BLaER1 treated with 17β-estradiol and CSF1 and Interleukin-3, amounts not matched to agents 10 nM and 100 nM (cell line): ENCODE measurements around the gene DONSON.

Experiments used
- H3K27ac ChIP-seq, 11 experiments: shearing (Covaris generic); formaldehyde crosslinking; 2 replicates each; pipeline ENCODE4 v1.8.1; 2022
- H3K27me3 ChIP-seq, 11 experiments: shearing (Covaris generic); formaldehyde crosslinking; 2 replicates each; pipeline ENCODE4 v1.8.1; 2022
- H3K36me3 ChIP-seq, 11 experiments: shearing (Covaris generic); formaldehyde crosslinking; 2 replicates each; pipeline ENCODE4 v1.8.1; 2022
- H3K4me1 ChIP-seq, 10 experiments: shearing (Covaris generic); formaldehyde crosslinking; 2 replicates each; pipeline ENCODE4 v1.8.1; 2022
- H3K4me2 ChIP-seq, 11 experiments: shearing (Covaris generic); formaldehyde crosslinking; 2 replicates each; pipeline ENCODE4 v1.8.1; 2022
- H3K4me3 ChIP-seq, 10 experiments: shearing (Covaris generic); formaldehyde crosslinking; 2 replicates each; pipeline ENCODE4 v1.8.1; 2022
- H3K9ac ChIP-seq, 11 experiments: shearing (Covaris generic); formaldehyde crosslinking; 2 replicates each; pipeline ENCODE4 v1.8.1; 2022
- H3K9me3 ChIP-seq, 11 experiments: shearing (Covaris generic); formaldehyde crosslinking; replicated peaks in 1 of 11; 2 replicates each; pipeline ENCODE4 v1.8.1; 2022
- H4K20me1 ChIP-seq, 11 experiments: shearing (Covaris generic); formaldehyde crosslinking; 2 replicates each; pipeline ENCODE4 v1.8.1; 2022
- Cebpa-rat ChIP-seq, 11 experiments: shearing (Covaris generic); IDR thresholded peaks; 2 replicates each; pipeline ENCODE4 v1.8.1; 2022

The DONSON gene

GRCh38 chr21:33568448-33568847, 20.0 kb downstream of the DONSON start:
- Histone ChIP-seq H3K9me3 (no peaks in the 10 kb centered on the region), H3K4me3 (no peak overlapping the region), H3K27me3 (no peaks in the 10 kb centered on the region), H3K4me1 (no peaks in the 10 kb centered on the region), H3K9ac (no peak overlapping the region), H3K36me3 (peaks cover 77 to 100% (median 90%) of the 10 kb centered on the region in 11 experiments), H4K20me1 (peaks cover 55 to 100% (median 84%) of the 10 kb centered on the region in 11 experiments; a peak in 21 of 22 replicates), H3K4me2 (no peak overlapping the region), H3K27ac (no peak overlapping the region)
- TF ChIP-seq Cebpa-rat (IDR thresholded peaks at IDR 0.05) = no peak

GRCh38 chr21:33567914-33568313, 20.6 kb downstream of the DONSON start:
- Histone ChIP-seq H3K9me3 (no peaks in the 10 kb centered on the region), H3K27ac (no peak overlapping the region), H3K36me3 (peaks cover 77 to 100% (median 88%) of the 10 kb centered on the region in 11 experiments), H3K9ac (no peak overlapping the region), H4K20me1 (peaks cover 61 to 100% (median 83%) of the 10 kb centered on the region in 11 experiments; a peak in 21 of 22 replicates), H3K27me3 (no peaks in the 10 kb centered on the region), H3K4me1 (no peaks in the 10 kb centered on the region), H3K4me2 (no peak overlapping the region), H3K4me3 (no peak overlapping the region)
- no peak for TF ChIP-seq Cebpa-rat (IDR thresholded peaks at IDR 0.05)

- H3K4me3 ChIP-seq = no peak overlapping the region
- no peak overlapping the region for H3K27ac ChIP-seq
- H3K9me3 ChIP-seq = no peaks in the 10 kb centered on the region
- peaks cover 78 to 100% (median 89%) of the 10 kb centered on the region in 11 experiments for H3K36me3 ChIP-seq
- TF ChIP-seq Cebpa-rat (IDR thresholded peaks at IDR 0.05) = no peak
- no peak overlapping the region for H3K4me2 ChIP-seq
- no peaks in the 10 kb centered on the region for H3K4me1 ChIP-seq
- H3K27me3 ChIP-seq = no peaks in the 10 kb centered on the region
- peaks cover 68 to 100% (median 84%) of the 10 kb centered on the region in 11 experiments for H4K20me1 ChIP-seq
- no peak overlapping the region for H3K9ac ChIP-seq
Observed at GRCh38 chr21:33566514-33566913, 22.0 kb downstream of the DONSON start.

GRCh38 chr21:33562389-33562788, 26.1 kb downstream of the DONSON start:
- Histone ChIP-seq H3K27ac (no peak overlapping the region), H3K4me2 (no peak overlapping the region), H3K9me3 (no peaks in the 10 kb centered on the region), H3K4me3 (no peak overlapping the region), H3K9ac (no peak overlapping the region), H3K27me3 (no peaks in the 10 kb centered on the region), H4K20me1 (peaks cover 82 to 100% (median 91%) of the 10 kb centered on the region in 11 experiments), H3K36me3 (peaks cover 82 to 100% (median 95%) of the 10 kb centered on the region in 11 experiments), H3K4me1 (no peaks in the 10 kb centered on the region)
- TF ChIP-seq Cebpa-rat (IDR thresholded peaks at IDR 0.05) = no peak

- Histone ChIP-seq H3K36me3 (peaks cover 82 to 100% (median 95%) of the 10 kb centered on the region in 11 experiments), H3K9me3 (no peaks in the 10 kb centered on the region), H3K9ac (no peak overlapping the region), H3K4me2 (no peak overlapping the region), H4K20me1 (peaks cover 85 to 100% (median 94%) of the 10 kb centered on the region in 11 experiments), H3K4me1 (no peaks in the 10 kb centered on the region), H3K27ac (no peak overlapping the region), H3K4me3 (no peak overlapping the region), H3K27me3 (no peaks in the 10 kb centered on the region)
- TF ChIP-seq Cebpa-rat (IDR thresholded peaks at IDR 0.05) = no peak
Observed at GRCh38 chr21:33561373-33561772, 27.1 kb downstream of the DONSON start.

GRCh38 chr21:33560965-33561364, 27.5 kb downstream of the DONSON start:
- H3K4me3 ChIP-seq = no peak overlapping the region
- no peak overlapping the region for H3K4me2 ChIP-seq
- H3K27me3 ChIP-seq = no peaks in the 10 kb centered on the region
- no peak overlapping the region for H3K27ac ChIP-seq
- H3K9me3 ChIP-seq = no peaks in the 10 kb centered on the region
- 0 out of 20 replicates have a peak, but pooled peaks cover 0 to 1% (median 0%) of the 10 kb centered on the region in 10 experiments for H3K4me1 ChIP-seq
- no peak for TF ChIP-seq Cebpa-rat (IDR thresholded peaks at IDR 0.05)
- H3K9ac ChIP-seq = no peak overlapping the region
- H3K36me3 ChIP-seq = peaks cover 86 to 100% (median 97%) of the 10 kb centered on the region in 11 experiments
- H4K20me1 ChIP-seq = peaks cover 89 to 100% (median 98%) of the 10 kb centered on the region in 11 experiments

GRCh38 chr21:33559813-33560212, 28.7 kb downstream of the DONSON start:
- no peak overlapping the region for H3K4me2 ChIP-seq
- H3K9me3 ChIP-seq = no peaks in the 10 kb centered on the region
- no peak overlapping the region for H3K27ac ChIP-seq
- H3K27me3 ChIP-seq = no peaks in the 10 kb centered on the region
- H4K20me1 ChIP-seq = peaks cover 95 to 100% (median 100%) of the 10 kb centered on the region in 11 experiments
- peaks cover 97 to 100% (median 99%) of the 10 kb centered on the region in 11 experiments for H3K36me3 ChIP-seq
- no peak for TF ChIP-seq Cebpa-rat (IDR thresholded peaks at IDR 0.05)
- H3K4me3 ChIP-seq = no peak overlapping the region
- no peak overlapping the region for H3K9ac ChIP-seq
- 0 out of 20 replicates have a peak, but pooled peaks cover 0 to 9% (median 0%) of the 10 kb centered on the region in 10 experiments for H3K4me1 ChIP-seq

- no peak overlapping the region for H3K4me3 ChIP-seq
- no peak overlapping the region for H3K9ac ChIP-seq
- no peak overlapping the region for H3K4me2 ChIP-seq
- H3K27me3 ChIP-seq = no peaks in the 10 kb centered on the region
- H3K9me3 ChIP-seq = no peaks in the 10 kb centered on the region
- peaks cover 97 to 100% (median 99%) of the 10 kb centered on the region in 11 experiments for H3K36me3 ChIP-seq
- peaks cover 95 to 100% (median 100%) of the 10 kb centered on the region in 11 experiments for H4K20me1 ChIP-seq
- H3K27ac ChIP-seq = no peak overlapping the region
- H3K4me1 ChIP-seq = 0 out of 20 replicates have a peak, but pooled peaks cover 0 to 9% (median 0%) of the 10 kb centered on the region in 10 experiments
- no peak for TF ChIP-seq Cebpa-rat (IDR thresholded peaks at IDR 0.05)
Observed at GRCh38 chr21:33558777-33559421, 29.6 kb downstream of the DONSON start.

GRCh38 chr21:33557447-33557846, 31.0 kb downstream of the DONSON start:
- Histone ChIP-seq H3K4me3 (no peak overlapping the region), H3K4me1 (0 out of 20 replicates have a peak, but pooled peaks cover 0 to 9% (median 0%) of the 10 kb centered on the region in 10 experiments), H3K9ac (no peak overlapping the region), H3K27ac (no peak overlapping the region), H3K9me3 (no peaks in the 10 kb centered on the region; a peak in 1 of 22 replicates), H4K20me1 (peaks cover 95 to 100% (median 100%) of the 10 kb centered on the region in 11 experiments), H3K36me3 (peaks cover 99 to 100% (median 100%) of the 10 kb centered on the region in 11 experiments), H3K27me3 (no peaks in the 10 kb centered on the region), H3K4me2 (no peak overlapping the region)
- no peak for TF ChIP-seq Cebpa-rat (IDR thresholded peaks at IDR 0.05)
